SK-N-MC (cell line): Measurements from ENCODE around the gene TSHZ2.

ENCODE experiments used
- EZH2 ChIP-seq: fragments of 200-600 bp; sonication (generic); IDR thresholded peaks from one replicate; pipeline ENCODE4 v1.6.1; 2017; ENCODE audit warnings: antibody characterized with exemption
- FOXP2 ChIP-seq: optimal IDR thresholded peaks from 2 replicates; pipeline ENCODE3; 2011; ENCODE audit warnings: mild to moderate bottlenecking, moderate library complexity; ENCODE audit not compliant: insufficient read depth; ENCODE audit errors: extremely low read length, control extremely low read depth
- POLR2AphosphoS5 ChIP-seq: IDR thresholded peaks from 2 replicates; pipeline ENCODE4 v1.6.1; 2012; ENCODE audit warnings: mild to moderate bottlenecking, low read depth, low read length, borderline replicate concordance

DNA sequence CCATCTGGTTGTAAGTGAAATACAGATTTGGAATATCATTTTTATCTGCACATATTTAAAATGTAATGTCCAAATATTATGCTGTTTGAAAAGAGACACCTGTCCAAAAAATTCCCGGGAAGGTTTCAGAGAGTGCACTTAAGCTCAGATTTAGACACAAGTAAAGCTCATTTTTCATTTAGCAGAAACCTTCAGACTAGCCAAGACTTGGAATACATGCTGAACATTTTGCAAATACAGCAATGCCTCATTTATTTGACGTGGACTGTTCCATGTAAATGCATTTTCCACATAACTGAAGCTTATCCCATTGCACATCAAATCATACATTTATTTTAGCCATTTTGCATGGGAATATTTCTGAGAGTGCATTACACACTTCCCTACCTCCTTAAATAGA, 340.8 kb downstream of the TSHZ2 start:
- TF ChIP-seq EZH2 (no peak), POLR2AphosphoS5 (no peak), FOXP2 (no peak)
